K562 (cell line): ENCODE results near the gene STAG2. TPM values are rescaled to one million over a fixed set of nuclear protein-coding genes. Genes with fewer than 3 reads are reported as not detected.

Experiments
- ATF7 ChIP-seq: fragments of 450-650 bp; IDR thresholded peaks from 2 replicates; pipeline ENCODE4 v1.7.1; 2014; ENCODE audit warnings: mild to moderate bottlenecking, moderate library complexity
- CHD2 ChIP-seq: IDR thresholded peaks from 2 replicates; pipeline ENCODE4 v1.6.1; 2011; ENCODE audit warnings: low read depth, low read length
- CSDE1 ChIP-seq, 2 experiments: fragments of 450-650 bp; IDR thresholded peaks; 2 replicates each; pipeline ENCODE4 v1.6.1; 2016; ENCODE audit warnings: mild to moderate bottlenecking in 1 of 2
- EHMT2 ChIP-seq: fragments of 450-650 bp; IDR thresholded peaks from 2 replicates; pipeline ENCODE4 v1.6.1; 2018; ENCODE audit warnings: antibody characterized with exemption
- FOXK2 ChIP-seq, 2 experiments: fragments of 450-650 bp; IDR thresholded peaks in 1 of 2; conservative IDR thresholded peaks in 1 of 2; 2 replicates each; pipeline ENCODE4 v1.6.1; 2016; ENCODE audit warnings: low read depth in 2 of 2, mild to moderate bottlenecking in 1 of 2
- GATAD2A ChIP-seq: fragments of 450-650 bp; IDR thresholded peaks from 2 replicates; pipeline ENCODE4 v1.6.1; 2017
- HCFC1 ChIP-seq: IDR thresholded peaks from 2 replicates; pipeline ENCODE4 v1.6.1; 2012; ENCODE audit warnings: low read depth, low read length, improper control_type of control experiment
- KAT7 ChIP-seq: sonication (generic); formaldehyde crosslinking; IDR thresholded peaks from 2 replicates; pipeline ENCODE4 v1.8.0; 2022; ENCODE audit warnings: missing genetic modification reagents, mild to moderate bottlenecking, borderline replicate concordance
- KAT8 ChIP-seq: fragments of 450-650 bp; IDR thresholded peaks from 2 replicates; pipeline ENCODE4 v1.6.1; 2016; ENCODE audit warnings: low read depth, mild to moderate bottlenecking
- MAZ ChIP-seq, 2 experiments: fragments of 450-650 bp in 1 of 2; sonication (generic) in 1 of 2; formaldehyde crosslinking; IDR thresholded peaks in 1 of 2; conservative IDR thresholded peaks in 1 of 2; 2 replicates each; pipeline versions ENCODE4 v1.4.0 to v1.5.0; 2020; ENCODE audit warnings: mild to moderate bottlenecking in 1 of 2, missing genetic modification reagents in 1 of 2
- MITF ChIP-seq: IDR thresholded peaks from 2 replicates; pipeline ENCODE4 v1.6.1; 2014; ENCODE audit warnings: antibody characterized with exemption
- MYC ChIP-seq, 2 experiments: fragments of 250-450 bp in 1 of 2; sonication (Bioruptor Pico) in 1 of 2; IDR thresholded peaks; 2 replicates each; pipeline versions ENCODE4 v1.5.1 to v1.6.1; 2012 to 2021; ENCODE audit warnings: low read depth in 2 of 2, borderline replicate concordance in 1 of 2, improper control_type of control experiment in 1 of 2, low read length in 1 of 2, mild to moderate bottlenecking in 1 of 2, moderate library complexity in 1 of 2
- NCOR1 ChIP-seq: fragments of 450-650 bp; IDR thresholded peaks from 2 replicates; pipeline ENCODE4 v1.6.1; 2016; ENCODE audit warnings: mild to moderate bottlenecking, moderate library complexity
- NR2C1 ChIP-seq, 2 experiments: fragments of 450-650 bp; IDR thresholded peaks; 2 replicates each; pipeline ENCODE4 v1.6.1; 2017; ENCODE audit warnings: mild to moderate bottlenecking in 2 of 2, antibody characterized with exemption in 1 of 2, inconsistent platforms in 1 of 2, missing compliant biosample characterization in 1 of 2, missing genetic modification characterization in 1 of 2
- POLR2A ChIP-seq: fragments of 450-650 bp; conservative IDR thresholded peaks from 2 replicates; pipeline ENCODE4 v1.6.1; 2016
- POLR2B ChIP-seq: fragments of 450-650 bp; IDR thresholded peaks from 2 replicates; pipeline ENCODE4 v1.6.1; 2018; ENCODE audit warnings: low read depth; ENCODE audit not compliant: partially characterized antibody
- POLR2G ChIP-seq: fragments of 200-400 bp; formaldehyde crosslinking; IDR thresholded peaks from 2 replicates; pipeline ENCODE4 v1.6.1; 2017; ENCODE audit warnings: low read depth, mild to moderate bottlenecking, antibody characterized with exemption, low read length, moderate library complexity
- RBBP5 ChIP-seq: fragments of 200-600 bp; sonication (generic); IDR thresholded peaks from 2 replicates; pipeline ENCODE4 v1.6.1; 2012; ENCODE audit warnings: borderline replicate concordance, mild to moderate bottlenecking, low read length, control low read depth, inconsistent platforms; ENCODE audit not compliant: insufficient read depth, poor library complexity, severe bottlenecking
- SIRT6 ChIP-seq: IDR thresholded peaks from one replicate; pipeline ENCODE4 v1.6.1; 2012; ENCODE audit warnings: low read depth, mild to moderate bottlenecking, control low read depth, inconsistent platforms, low read length, moderate library complexity
- SPI1 ChIP-seq: IDR thresholded peaks from 2 replicates; pipeline ENCODE4 v1.6.1; 2011; ENCODE audit warnings: low read depth, low read length, control low read depth, borderline replicate concordance
- UBTF ChIP-seq, 2 experiments: IDR thresholded peaks; 2 replicates each; pipeline ENCODE4 v1.6.1; 2012; ENCODE audit warnings: improper control_type of control experiment in 2 of 2, low read depth in 2 of 2, low read length in 2 of 2, borderline replicate concordance in 1 of 2
- YY1 ChIP-seq, 3 experiments: IDR thresholded peaks; 2 replicates each; pipeline ENCODE4 v1.6.1; 2011; ENCODE audit warnings: low read length in 2 of 3, mild to moderate bottlenecking in 2 of 3, moderate library complexity in 2 of 3, borderline replicate concordance in 1 of 3, control low read depth in 1 of 3, low read depth in 1 of 3; ENCODE audit not compliant: insufficient read depth in 3 of 3, insufficient replicate concordance in 2 of 3, control insufficient read depth in 1 of 3, insufficient read length in 1 of 3; ENCODE audit errors: extremely low read depth in 1 of 3
- ZNF133 ChIP-seq: fragments of 250-450 bp; sonication (Bioruptor Pico); IDR thresholded peaks from 2 replicates; pipeline ENCODE4 v1.4.0; 2020; ENCODE audit warnings: mild to moderate bottlenecking
- ZNF354B ChIP-seq: fragments of 250-450 bp; sonication (Bioruptor Pico); IDR thresholded peaks from 2 replicates; pipeline ENCODE4 v1.4.0; 2020
- polyA plus RNA-seq, 8 experiments: library from polyadenylated mRNA; depleted of rRNA in 4 of 8; stranded (reverse) in 5 of 8; unstranded in 3 of 8; fragments of >200 nt; fragmentation: Nextera tagmentation in 2 of 8; fragmentation: Illumina TruSeq in 1 of 8; extraction: Ambion mirVana in 2 of 8; extraction: Trizol in 1 of 8; gene quantifications; 2 replicates each; pipeline versions ENCODE4 v1.2.1 to v1.2.3, GENCODE V29; 2011 to 2014; ENCODE audit warnings: inconsistent platforms in 1 of 8, missing spikeins in 1 of 8
- total RNA-seq, 7 experiments: library from RNA; depleted of rRNA in 6 of 7; stranded (reverse); fragments of >200 nt in 6 of 7; fragmentation: Illumina TruSeq in 2 of 7; extraction: Trizol in 2 of 7; gene quantifications; 2 replicates each; pipeline versions ENCODE4 v1.2.1 to v1.2.3, GENCODE V29; 2011 to 2021; ENCODE audit warnings: low replicate concordance in 1 of 7

Gene STAG2
- total and polyA plus RNA-seq, 9 of the 15 experiments (the other 6 are each of a cell fraction or from before 2014, with no cell fraction given), result 40.3 to 133 (median 90.1) TPM

- TF ChIP-seq MAZ (CRISPR knock-in tag; conservative IDR thresholded peaks at IDR 0.05 in 1 of 2, IDR thresholded peaks at IDR 0.05 in 1 of 2) (peak; percentile 60 to 73; a peak in 3 of 4 replicates), CHD2 (0 out of 2 replicates have a peak, but pooled peaks have one; percentile 32), EHMT2 (0 out of 2 replicates have a peak, but pooled peaks have one; percentile 17), CSDE1 (IDR thresholded peaks at IDR 0.05) (peak in 1 of 2 experiments; percentile 79; a peak in 1 of 4 replicates), NR2C1 (IDR thresholded peaks at IDR 0.05) (peak; percentile 43; the same call in 1 of the 2 replicates), NR2C1 (tag; IDR thresholded peaks at IDR 0.05) (no peak), KAT8 (peak; percentile 93), ATF7 (no peak), NCOR1 (0 out of 2 replicates have a peak, but pooled peaks have one; percentile 26), YY1 (IDR thresholded peaks at IDR 0.05; ENCODE audit: borderline replicate concordance in 1 of 3, control insufficient read depth in 1 of 3, extremely low read depth in 1 of 3, insufficient read depth in 3 of 3, insufficient read length in 1 of 3, insufficient replicate concordance in 2 of 3, low read depth in 1 of 3, low read length in 2 of 3) (peak; percentile 68 to 94 (median 86)), SPI1 (peak; percentile 5; the same call in 1 of the 2 replicates), POLR2G (peak; percentile 78), POLR2B (peak; percentile 58), POLR2A (peak; percentile 64), KAT7 (CRISPR knock-in tag) (no peak), RBBP5 (peak; percentile 43), SIRT6 (no peak), HCFC1 (peak; percentile 7; the same call in 1 of the 2 replicates), FOXK2 (conservative IDR thresholded peaks at IDR 0.05 in 1 of 2, IDR thresholded peaks at IDR 0.05 in 1 of 2; ENCODE audit: low read depth in 2 of 2) (peak; percentile 38 to 63; a peak in 2 of 4 replicates), ZNF133 (no peak), ZNF354B (CRISPR knock-in tag) (no peak), GATAD2A (peak; percentile 63; the same call in 1 of the 2 replicates), UBTF (IDR thresholded peaks at IDR 0.05; ENCODE audit: borderline replicate concordance in 1 of 2, low read depth in 2 of 2, low read length in 2 of 2) (peak; percentile 62 to 66; a peak in 2 of 4 replicates), MITF (peak; percentile 69; the same call in 1 of the 2 replicates), MYC (IDR thresholded peaks at IDR 0.05; ENCODE audit: low read depth, low read length) (peak; percentile 82; the same call in 1 of the 2 replicates), MYC (CRISPR knock-in tag; IDR thresholded peaks at IDR 0.05; ENCODE audit: borderline replicate concordance, low read depth) (no peak)
Measured at GRCh38 chrX:123961268-123962005, at the start of gene STAG2 (continued).
